Neural cell (in vitro differentiated cells): ENCODE measurements around the gene OR6Y1. TPM values are rescaled to one million over a fixed set of nuclear protein-coding genes. Genes with fewer than 3 reads are reported as not detected.

Experiments
- H2AFZ ChIP-seq: fragments of 200-600, 300-800 bp; sonication (generic), shearing (Covaris generic); 2 replicates; pipeline ENCODE4 v1.6.0; 2014; ENCODE audit warnings: low read depth, mild to moderate bottlenecking, antibody characterized with exemption, low read length, moderate library complexity
- H3F3A ChIP-seq: fragments of 200-600 bp; shearing (Covaris generic); 2 replicates; pipeline ENCODE4 v1.6.1; 2016; ENCODE audit warnings: mild to moderate bottlenecking, moderate library complexity, mixed read lengths, antibody characterized with exemption, low read length; ENCODE audit not compliant: insufficient read depth, poor library complexity, severe bottlenecking
- H3K27ac ChIP-seq: fragments of 200-600, 300-800 bp; sonication (generic), shearing (Covaris generic); 2 replicates; pipeline ENCODE4 v1.5.1; 2014; ENCODE audit warnings: mild to moderate bottlenecking, low read length, moderate library complexity
- H3K27me3 ChIP-seq: fragments of 300-800, 200-600 bp; sonication (generic), shearing (Covaris generic); 2 replicates; pipeline ENCODE4 v1.6.0; 2014; ENCODE audit warnings: mild to moderate bottlenecking, low read depth, low read length, moderate library complexity; ENCODE audit not compliant: insufficient read depth
- H3K36me3 ChIP-seq: fragments of 300-800, 200-600 bp; sonication (generic), shearing (Covaris generic); 2 replicates; pipeline ENCODE4 v1.5.1; 2014; ENCODE audit warnings: mild to moderate bottlenecking, antibody characterized with exemption, low read length, moderate library complexity; ENCODE audit not compliant: insufficient read depth
- H3K4me2 ChIP-seq: fragments of 300-800, 200-600 bp; sonication (generic), shearing (Covaris generic); 2 replicates; pipeline ENCODE4 v1.6.0; 2014; ENCODE audit warnings: mild to moderate bottlenecking, low read length
- H3K4me3 ChIP-seq: fragments of 300-800, 200-600 bp; sonication (generic), shearing (Covaris generic); 2 replicates; pipeline ENCODE4 v1.5.1; 2014; ENCODE audit warnings: mild to moderate bottlenecking, low read length, moderate library complexity
- H3K79me2 ChIP-seq: fragments of 200-600 bp; shearing (Covaris generic); replicated peaks from 2 replicates; pipeline ENCODE4 v1.6.0; 2014; ENCODE audit warnings: mild to moderate bottlenecking, low read length, moderate library complexity; ENCODE audit not compliant: insufficient read depth
- H3K9ac ChIP-seq: fragments of 300-800, 200-600 bp; sonication (generic), shearing (Covaris generic); 2 replicates; pipeline ENCODE4 v1.6.1; 2016; ENCODE audit warnings: mild to moderate bottlenecking, low read length, mixed read lengths
- H3K9me2 ChIP-seq: fragments of 200-600 bp; shearing (Covaris generic); 2 replicates; pipeline ENCODE4 v1.6.1; 2016; ENCODE audit warnings: mild to moderate bottlenecking, low read length, mixed read lengths; ENCODE audit not compliant: insufficient read depth
- H3K9me3 ChIP-seq: fragments of 200-600, 300-800 bp; sonication (generic), shearing (Covaris generic); 2 replicates; pipeline ENCODE4 v1.6.1; 2016; ENCODE audit warnings: mild to moderate bottlenecking, mixed run types, low read length, moderate library complexity, mixed read lengths
- H4K20me1 ChIP-seq: fragments of 200-600 bp; shearing (Covaris generic); 2 replicates; pipeline ENCODE4 v1.6.1; 2016; ENCODE audit warnings: mild to moderate bottlenecking, mixed run types; ENCODE audit not compliant: insufficient read depth
- CTCF ChIP-seq: fragments of 450-650 bp; IDR thresholded peaks from 2 replicates; pipeline ENCODE4 v1.5.1; 2014; ENCODE audit warnings: antibody characterized with exemption, mild to moderate bottlenecking, moderate library complexity; ENCODE audit not compliant: poor library complexity, severe bottlenecking
- EP300 ChIP-seq: fragments of 450-650 bp; conservative IDR thresholded peaks from 2 replicates; pipeline ENCODE4 v1.6.1; 2014; ENCODE audit warnings: antibody characterized with exemption, mild to moderate bottlenecking, moderate library complexity; ENCODE audit not compliant: poor library complexity, severe bottlenecking
- EZH2 ChIP-seq: fragments of 200-600, 300-800 bp; shearing (Covaris generic), sonication (generic); IDR thresholded peaks from 2 replicates; pipeline ENCODE4 v1.6.1; 2014; ENCODE audit warnings: antibody characterized with exemption, low read length, borderline replicate concordance, mild to moderate bottlenecking; ENCODE audit not compliant: insufficient read depth, poor library complexity, severe bottlenecking
- MXI1 ChIP-seq: fragments of 450-650 bp; conservative IDR thresholded peaks from 2 replicates; pipeline ENCODE4 v1.6.1; 2014; ENCODE audit warnings: antibody characterized with exemption, mild to moderate bottlenecking; ENCODE audit not compliant: poor library complexity, severe bottlenecking
- POLR2AphosphoS5 ChIP-seq: IDR thresholded peaks from 2 replicates; pipeline ENCODE4 v1.6.1; 2012
- RAD21 ChIP-seq: fragments of 450-650 bp; conservative IDR thresholded peaks from 2 replicates; pipeline ENCODE4 v1.6.1; 2014; ENCODE audit warnings: antibody characterized with exemption, mild to moderate bottlenecking, moderate library complexity
- REST ChIP-seq: IDR thresholded peaks from 2 replicates; pipeline ENCODE4 v1.6.1; 2012; ENCODE audit warnings: borderline replicate concordance
- SMC3 ChIP-seq: fragments of 450-650 bp; conservative IDR thresholded peaks from 2 replicates; pipeline ENCODE4 v1.6.1; 2014; ENCODE audit warnings: antibody characterized with exemption, mild to moderate bottlenecking, moderate library complexity; ENCODE audit not compliant: poor library complexity
- TAF1 ChIP-seq: IDR thresholded peaks from 2 replicates; pipeline ENCODE4 v1.6.1; 2012; ENCODE audit warnings: low read depth
- polyA plus RNA-seq: library from polyadenylated mRNA; depleted of rRNA; stranded (reverse); fragments of >200 nt; gene quantifications from 2 replicates; pipeline ENCODE4 v1.2.3, GENCODE V29; 2014

Gene OR6Y1
- polyA plus RNA-seq, 1 donor from 2014 or later: not detected

- TF ChIP-seq REST: no peak
- TF ChIP-seq EP300: no peak
- TF ChIP-seq SMC3: no peak
- no peak for TF ChIP-seq TAF1
- no peak for TF ChIP-seq CTCF
- TF ChIP-seq RAD21: no peak
- no peak for TF ChIP-seq EZH2
- TF ChIP-seq POLR2AphosphoS5: no peak
- no peak overlapping the region for H2AFZ ChIP-seq
Observed at GRCh38 chr1:158520021-158520420, 34.2 kb downstream of the OR6Y1 start.

DNA sequence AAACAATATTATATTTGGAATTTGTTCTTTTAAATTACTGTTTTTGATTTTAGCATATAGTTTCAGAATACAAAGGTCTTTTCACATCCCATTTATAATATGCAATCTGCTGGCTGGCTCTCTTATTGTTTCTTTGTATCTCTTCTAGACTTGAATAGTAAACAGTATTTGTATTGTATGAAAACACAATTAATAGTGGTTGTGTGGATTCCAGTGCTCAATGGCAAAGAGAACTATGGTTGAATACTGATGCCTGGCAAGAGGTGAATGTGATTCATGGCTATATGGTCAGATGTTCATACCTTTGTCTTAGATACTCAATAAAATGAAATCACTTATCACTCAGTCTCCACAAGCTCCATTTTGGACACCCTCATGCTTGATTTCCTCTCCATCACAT is 37.2 kb downstream of the OR6Y1 start:
- Histone ChIP-seq H3K4me3 (no peak overlapping the region), H3F3A (no peaks in the 10 kb centered on the region), H3K9me3 (no peaks in the 10 kb centered on the region), H2AFZ (no peak overlapping the region), H3K4me2 (no peak overlapping the region), H3K9ac (no peak overlapping the region), H3K27ac (no peak overlapping the region), H3K27me3 (no peaks in the 10 kb centered on the region), H3K9me2 (no peaks in the 10 kb centered on the region), H4K20me1 (no peaks in the 10 kb centered on the region), H3K79me2 (no peaks in the 10 kb centered on the region), H3K36me3 (no peaks in the 10 kb centered on the region)
- TF ChIP-seq SMC3 (no peak), RAD21 (no peak), MXI1 (no peak), POLR2AphosphoS5 (no peak), EZH2 (no peak), TAF1 (no peak), CTCF (no peak), REST (no peak), EP300 (no peak)

More at GRCh38 chr1:158520021-158520420, 34.2 kb downstream of the OR6Y1 start:
- no peaks in the 10 kb centered on the region for H3K9me2 ChIP-seq
- H3F3A ChIP-seq: no peaks in the 10 kb centered on the region
- H3K36me3 ChIP-seq: no peaks in the 10 kb centered on the region
- no peaks in the 10 kb centered on the region for H4K20me1 ChIP-seq
- no peak overlapping the region for H3K4me2 ChIP-seq
- no peak overlapping the region for H3K4me3 ChIP-seq
- H3K27me3 ChIP-seq: no peaks in the 10 kb centered on the region
- H3K9me3 ChIP-seq: no peaks in the 10 kb centered on the region
- no peak overlapping the region for H3K27ac ChIP-seq
- no peaks in the 10 kb centered on the region for H3K79me2 ChIP-seq
- H3K9ac ChIP-seq: no peak overlapping the region
